Stimulated activated CD8-positive, alpha-beta memory T cell treated with anti-CD3 and anti-CD28 coated beads, Interleukin-15, amount 100 ng/mL, for 24 hours (primary cell): ENCODE results near the gene UHMK1.
"Not testable (repeated sequence)": the region's sequence is repeated elsewhere in the genome, so short reads cannot be mapped to it uniquely, and the experiment has no call there.

ENCODE experiments used
- DNase-seq: peaks from one replicate; pipeline ENCODE4 v3.0.0-alpha.2; 2020; ENCODE audit warnings: low read depth

UHMK1 gene

GRCh38 chr1:162566870-162567269 is 69.3 kb downstream of the UHMK1 start:
- no peak for DNase-seq

GRCh38 chr1:162568802-162569201 is 71.2 kb downstream of the UHMK1 start:
- no peak for DNase-seq

DNA sequence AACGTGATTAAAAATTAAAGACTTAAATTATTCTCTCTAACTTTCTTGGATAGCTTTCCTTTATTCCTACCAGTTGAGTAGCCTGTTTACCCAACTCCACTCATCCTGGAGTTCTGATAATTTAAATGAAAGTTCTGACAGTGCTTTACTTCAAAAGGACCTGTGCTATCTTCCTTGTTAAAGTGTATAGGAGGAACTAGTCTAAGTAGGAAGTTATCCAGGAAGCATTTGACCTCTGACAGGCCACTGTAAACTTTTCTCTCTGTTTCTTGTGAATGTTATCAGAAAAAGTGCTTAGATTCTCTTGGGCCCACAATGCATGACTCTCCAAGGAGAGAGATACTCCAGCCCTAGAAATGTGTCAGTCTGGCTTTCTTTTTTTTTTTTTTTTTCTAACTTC is 73.1 kb downstream of the UHMK1 start:
- DNase-seq: no peak

DNA sequence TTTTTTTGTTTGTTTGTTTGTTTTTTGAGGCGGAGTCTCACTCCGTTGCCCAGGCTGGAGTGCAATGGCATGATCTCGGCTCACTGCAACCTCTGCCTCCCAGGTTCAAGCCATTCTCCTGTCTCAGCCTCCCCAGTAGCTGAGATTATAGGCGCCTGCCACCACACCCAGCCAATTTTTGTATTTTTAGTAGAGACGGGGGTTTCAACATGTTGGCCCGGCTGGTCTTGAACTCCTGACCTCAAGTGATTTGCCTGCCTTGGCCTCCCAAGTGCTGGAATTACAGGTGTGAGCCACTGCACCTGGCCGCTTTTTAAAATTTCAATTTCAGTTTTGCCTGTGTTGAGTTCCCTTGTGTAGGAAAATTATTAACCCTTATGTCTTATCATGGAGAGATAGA is 73.5 kb downstream of the UHMK1 start:
- not testable (repeated sequence) for DNase-seq

DNA sequence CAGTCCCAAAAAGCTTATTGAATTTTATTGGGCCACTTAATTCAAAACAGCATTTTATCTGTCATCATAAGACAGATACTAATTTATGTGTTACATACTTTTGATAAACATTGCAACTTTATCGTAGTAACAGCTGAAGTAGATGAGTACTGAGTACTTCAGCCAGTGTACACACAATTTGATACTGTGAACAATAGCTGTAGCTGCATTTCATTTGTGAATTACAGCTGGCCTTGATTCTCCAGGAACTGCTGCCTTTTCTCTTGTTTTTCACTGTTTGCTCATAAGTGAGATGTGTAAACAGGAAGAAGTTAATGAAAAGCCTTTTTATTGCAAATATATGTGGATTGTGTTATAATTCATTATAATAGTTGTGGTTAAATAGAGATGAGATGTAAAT is 74.1 kb downstream of the UHMK1 start:
- no peak for DNase-seq

DNA sequence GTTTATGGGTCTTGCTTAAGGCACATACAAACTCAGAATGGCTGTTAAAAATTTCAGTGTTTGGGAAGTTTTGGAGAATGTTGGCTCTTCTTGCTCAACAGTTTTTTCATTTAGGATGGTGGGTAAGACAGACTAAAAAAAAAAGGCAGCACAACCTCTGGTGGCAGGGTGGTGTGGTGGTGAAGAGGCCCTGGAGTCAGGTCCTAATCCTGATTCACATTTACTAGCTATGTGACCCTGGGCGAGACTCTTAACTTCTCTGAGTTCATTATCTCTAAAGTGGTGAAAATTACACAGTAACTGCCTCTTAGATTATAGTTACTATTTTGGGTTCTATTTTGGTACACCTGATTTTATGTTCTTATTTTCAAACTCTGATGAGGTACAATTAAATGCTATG is 75.5 kb downstream of the UHMK1 start:
- DNase-seq: no peak

GRCh38 chr1:162578071-162578700 is 80.6 kb downstream of the UHMK1 start:
- DNase-seq: no peak

GRCh38 chr1:162578936-162579335 is 81.3 kb downstream of the UHMK1 start:
- DNase-seq: no peak
